CD14-positive monocyte (primary cell): ENCODE measurements around the gene WNT8B. TPM values are rescaled to one million over a fixed set of nuclear protein-coding genes. Genes with fewer than 3 reads are reported as not detected.

Experiments used
- DNase-seq, 3 donors: peaks; one replicate each; pipeline ENCODE4 v3.0.0-alpha.2; 2011 to 2022
- H2AFZ ChIP-seq: 2 replicates; pipeline ENCODE4 v1.6.0; 2012; ENCODE audit warnings: mild to moderate bottlenecking, low read depth, low read length, inconsistent platforms; ENCODE audit not compliant: insufficient read depth, poor library complexity, severe bottlenecking
- H3K27ac ChIP-seq, 2 donors: 1 replicate in 1 of 2; 2 replicates in 1 of 2; pipeline ENCODE4 v1.5.1; 2012 to 2013; ENCODE audit warnings: low read length in 2 of 2, control low read depth in 1 of 2, inconsistent platforms in 1 of 2, low read depth in 1 of 2, mild to moderate bottlenecking in 1 of 2
- H3K27me3 ChIP-seq, 2 donors: one replicate each; pipeline versions ENCODE4 v1.6.0 to v1.6.1; 2011 to 2013; ENCODE audit warnings: low read length in 2 of 2; ENCODE audit not compliant: control insufficient read depth in 2 of 2, insufficient read depth in 2 of 2
- H3K36me3 ChIP-seq, 2 donors: replicated peaks in 1 of 2; 1 replicate in 1 of 2; 2 replicates in 1 of 2; pipeline versions ENCODE4 v1.5.1 to v1.6.1; 2012 to 2013; ENCODE audit warnings: low read length in 2 of 2, control low read depth in 1 of 2, inconsistent platforms in 1 of 2, mild to moderate bottlenecking in 1 of 2; ENCODE audit not compliant: insufficient read depth in 2 of 2, control insufficient read depth in 1 of 2
- H3K4me1 ChIP-seq, 2 donors: 1 replicate in 1 of 2; 2 replicates in 1 of 2; pipeline versions ENCODE4 v1.5.1 to v1.6.1; 2012 to 2013; ENCODE audit warnings: low read length in 2 of 2, control low read depth in 1 of 2, inconsistent platforms in 1 of 2, mild to moderate bottlenecking in 1 of 2, moderate library complexity in 1 of 2; ENCODE audit not compliant: insufficient read depth in 2 of 2, control insufficient read depth in 1 of 2
- H3K4me2 ChIP-seq: replicated peaks from 2 replicates; pipeline ENCODE3; 2012; ENCODE audit warnings: low read length, moderate library complexity, mild to moderate bottlenecking; ENCODE audit not compliant: poor library complexity, severe bottlenecking; ENCODE audit errors: extremely low read depth
- H3K4me3 ChIP-seq, 3 experiments: fragments of 200-600 bp in 1 of 3; sonication (generic) in 1 of 3; replicated peaks in 1 of 3; 1 replicate in 2 of 3; 2 replicates in 1 of 3; pipeline ENCODE4 v1.5.1; 2011 to 2013; ENCODE audit warnings: low read length in 3 of 3, mild to moderate bottlenecking in 3 of 3, control low read depth in 2 of 3, low read depth in 2 of 3, inconsistent platforms in 1 of 3, moderate library complexity in 1 of 3
- H3K79me2 ChIP-seq: 2 replicates; pipeline ENCODE4 v1.6.0; 2012; ENCODE audit warnings: mild to moderate bottlenecking, control low read depth, inconsistent platforms, low read length, moderate library complexity; ENCODE audit not compliant: insufficient read depth
- H3K9ac ChIP-seq: 2 replicates; pipeline ENCODE4 v1.6.0; 2017; ENCODE audit warnings: low read length, mild to moderate bottlenecking; ENCODE audit not compliant: insufficient read depth, poor library complexity, severe bottlenecking
- H3K9me3 ChIP-seq, 2 donors: replicated peaks in 1 of 2; 1 replicate in 1 of 2; 2 replicates in 1 of 2; pipeline versions ENCODE4 v1.5.1 to v1.6.1; 2012 to 2013; ENCODE audit warnings: low read length in 2 of 2, control low read depth in 1 of 2; ENCODE audit not compliant: control insufficient read depth in 1 of 2, insufficient read depth in 1 of 2
- H4K20me1 ChIP-seq: 2 replicates; pipeline ENCODE4 v1.6.0; 2012; ENCODE audit warnings: mild to moderate bottlenecking, low read length, control low read depth, moderate library complexity; ENCODE audit not compliant: insufficient read depth
- H3K27ac Mint-ChIP-seq, 7 donors: one replicate each; pipeline ENCODE4 v1.8.0; 2020; ENCODE audit warnings: mild to moderate bottlenecking in 7 of 7, mixed read lengths in 7 of 7, moderate library complexity in 6 of 7, inconsistent platforms in 2 of 7
- H3K27me3 Mint-ChIP-seq, 3 donors: one replicate each; pipeline ENCODE4 v1.8.0; 2021 to 2022; ENCODE audit warnings: low read depth in 3 of 3, mild to moderate bottlenecking in 3 of 3, mixed read lengths in 3 of 3, moderate library complexity in 3 of 3, inconsistent platforms in 1 of 3
- H3K36me3 Mint-ChIP-seq, 2 donors: one replicate each; pipeline ENCODE4 v1.8.0; 2020; ENCODE audit warnings: mixed read lengths in 2 of 2, inconsistent platforms in 1 of 2, mild to moderate bottlenecking in 1 of 2
- H3K4me1 Mint-ChIP-seq: one replicate; pipeline ENCODE4 v1.8.0; 2020; ENCODE audit warnings: mild to moderate bottlenecking, mixed read lengths
- H3K4me3 Mint-ChIP-seq, 2 donors: one replicate each; pipeline ENCODE4 v1.8.0; 2020; ENCODE audit warnings: mild to moderate bottlenecking in 2 of 2, mixed read lengths in 2 of 2, moderate library complexity in 1 of 2
- H3K9me3 Mint-ChIP-seq, 7 donors: one replicate each; pipeline ENCODE4 v1.8.0; 2020 to 2022; ENCODE audit warnings: mixed read lengths in 7 of 7, mild to moderate bottlenecking in 6 of 7, moderate library complexity in 6 of 7, inconsistent platforms in 2 of 7
- CTCF ChIP-seq: fragments of 200-600 bp; IDR thresholded peaks from one replicate; pipeline ENCODE4 v1.8.0; 2022; ENCODE audit warnings: antibody characterized with exemption, mild to moderate bottlenecking
- WGBS: methylation state at CpG from one replicate; pipeline ENCODE4 v1.1.5; 2013; ENCODE audit warnings: missing lambda C conversion rate; ENCODE audit not compliant: insufficient coverage; 5-methylcytosine and 5-hydroxymethylcytosine counted together
- intact Hi-C, 2 donors: fragments of 100-400 bp; cut with micrococcal nuclease; formaldehyde crosslinking; loops; one replicate each; pipeline versions ENCODE4 v1.15.0 to v1.15.1; 2023
- polyA plus RNA-seq, 3 donors: library from polyadenylated mRNA; depleted of rRNA in 1 of 3; unstranded in 2 of 3; stranded (reverse) in 1 of 3; fragments of 300-500 nt in 2 of 3; fragments of >200 nt in 1 of 3; fragmentation: Illumina TruSeq in 2 of 3; gene quantifications; 1 replicate in 2 of 3; 2 replicates in 1 of 3; pipeline ENCODE4 v1.2.3, GENCODE V29; 2012 to 2021

Gene WNT8B
- polyA plus RNA-seq, 3 donors = not detected

- Histone ChIP-seq H2AFZ (no peak within 1 kb of the TSS), H4K20me1 (peaks cover 4% of the 10 kb centered on the region), H3K27me3 (peaks cover 16 to 18% of the 10 kb centered on the region in 2 donors), H3K4me3 (no peak within 1 kb of the TSS), H3K79me2 (no peaks in the 10 kb centered on the region), H3K36me3 (peaks cover 27 to 39% of the 10 kb centered on the region in 2 donors), H3K4me1 (peaks cover 5 to 10% of the 10 kb centered on the region in 2 donors), H3K27ac (no peak within 1 kb of the TSS), H3K4me2 (no peak within 1 kb of the TSS), H3K9ac (no peak within 1 kb of the TSS), H3K9me3 (peaks cover 0 to 13% of the 10 kb centered on the region in 2 donors)
- no peak for TF ChIP-seq CTCF
- Mint-ChIP-seq H3K36me3 (peaks cover 53 to 61% of the 10 kb centered on the region in 2 donors), H3K4me3 (peak within 1 kb of the TSS; percentile 31 to 84), H3K9me3 (peaks cover 0 to 7% (median 0%) of the 10 kb centered on the region in 7 donors), H3K27me3 (peaks cover 20 to 24% (median 22%) of the 10 kb centered on the region in 3 donors), H3K4me1 (peaks cover 12% of the 10 kb centered on the region), H3K27ac (no peak within 1 kb of the TSS)
- intact Hi-C loops = loop anchor here (5.0 kb wide), 3 partner anchors 77 to 182 kb away; no protein-coding TSS in a partner anchor
- WGBS = 38% methylated on average over 72 of the region's 72 CpGs
- DNase-seq = no peak
These were observed 56.7 kb downstream of the WNT8B start, which contains the start of gene SEC31B for GRCh38 chr10:100519311-100520051. SEC31B (minus strand) TSS chr10:100519861; CDS start chr10:100516952, 2,909 bp downstream.

GRCh38 chr10:100520811-100521210 is 58.0 kb downstream of the WNT8B start:
- Mint-ChIP-seq H3K9me3 (peaks cover 0 to 7% (median 0%) of the 10 kb centered on the region in 7 donors), H3K4me3 (peak overlapping the region in 1 of 2 donors; percentile 21), H3K4me1 (peaks cover 12% of the 10 kb centered on the region), H3K36me3 (peaks cover 63 to 68% of the 10 kb centered on the region in 2 donors), H3K27me3 (peaks cover 20 to 24% (median 22%) of the 10 kb centered on the region in 3 donors), H3K27ac (no peak overlapping the region)
- peaks cover 0 to 13% of the 10 kb centered on the region in 2 donors for H3K9me3 ChIP-seq
- no peak overlapping the region for H3K4me3 ChIP-seq
- no peak overlapping the region for H3K9ac ChIP-seq
- intact Hi-C loops = loop anchor here in 1 of 2 donors (5.0 kb wide), 2 partner anchors 84 to 184 kb away; no protein-coding TSS in a partner anchor
- peaks cover 4% of the 10 kb centered on the region for H4K20me1 ChIP-seq
- no peak overlapping the region for H2AFZ ChIP-seq
- no peak overlapping the region for H3K4me2 ChIP-seq
- H3K36me3 ChIP-seq = peaks cover 36 to 46% of the 10 kb centered on the region in 2 donors
- no peak for TF ChIP-seq CTCF
- H3K79me2 ChIP-seq = no peaks in the 10 kb centered on the region
- peaks cover 5 to 10% of the 10 kb centered on the region in 2 donors for H3K4me1 ChIP-seq
- peaks cover 16 to 18% of the 10 kb centered on the region in 2 donors for H3K27me3 ChIP-seq
- H3K27ac ChIP-seq = no peak overlapping the region
- DNase-seq = no peak
- WGBS = no CpG with 5 or more reads among the region's 3 CpGs
